Activated naive CD4-positive, alpha-beta T cell treated with anti-CD3 and anti-CD28 coated beads, Interleukin-2, amount 50 U/mL, for 72 hours (primary cell): ENCODE results near the gene CDK5R1. TPM values are rescaled to one million over a fixed set of nuclear protein-coding genes. Genes with fewer than 3 reads are reported as not detected.
"Not testable (repeated sequence)": the region's sequence is repeated elsewhere in the genome, so short reads cannot be mapped to it uniquely, and the experiment has no call there.

ENCODE experiments used
- ATAC-seq, 2 donors: fragments of 150-1000 bp; cut with Tn5 transposase; 2 replicates each; pipeline ENCODE4 v1.10.0; 2021; ENCODE audit warnings: mild to moderate bottlenecking in 2 of 2, moderate library complexity in 2 of 2
- DNase-seq, 2 donors: peaks; one replicate each; pipeline ENCODE4 v3.0.0; 2021 to 2022; ENCODE audit warnings: low spot score in 2 of 2
- H3K27ac Mint-ChIP-seq, 2 donors: one replicate each; pipeline ENCODE4 v1.8.0; 2022; ENCODE audit warnings: mild to moderate bottlenecking in 2 of 2, mixed read lengths in 2 of 2
- H3K36me3 Mint-ChIP-seq, 2 donors: one replicate each; pipeline ENCODE4 v1.8.0; 2022; ENCODE audit warnings: mixed read lengths in 2 of 2
- H3K9me3 Mint-ChIP-seq, 2 donors: one replicate each; pipeline ENCODE4 v1.8.0; 2022; ENCODE audit warnings: mixed read lengths in 2 of 2
- total RNA-seq, 2 donors: library from RNA; stranded (reverse); gene quantifications; one replicate each; pipeline ENCODE4 v1.2.3, GENCODE V29; 2022

CDK5R1 gene
- total RNA-seq, 2 donors from 2014 or later: 12.4 to 15.6 TPM

DNA sequence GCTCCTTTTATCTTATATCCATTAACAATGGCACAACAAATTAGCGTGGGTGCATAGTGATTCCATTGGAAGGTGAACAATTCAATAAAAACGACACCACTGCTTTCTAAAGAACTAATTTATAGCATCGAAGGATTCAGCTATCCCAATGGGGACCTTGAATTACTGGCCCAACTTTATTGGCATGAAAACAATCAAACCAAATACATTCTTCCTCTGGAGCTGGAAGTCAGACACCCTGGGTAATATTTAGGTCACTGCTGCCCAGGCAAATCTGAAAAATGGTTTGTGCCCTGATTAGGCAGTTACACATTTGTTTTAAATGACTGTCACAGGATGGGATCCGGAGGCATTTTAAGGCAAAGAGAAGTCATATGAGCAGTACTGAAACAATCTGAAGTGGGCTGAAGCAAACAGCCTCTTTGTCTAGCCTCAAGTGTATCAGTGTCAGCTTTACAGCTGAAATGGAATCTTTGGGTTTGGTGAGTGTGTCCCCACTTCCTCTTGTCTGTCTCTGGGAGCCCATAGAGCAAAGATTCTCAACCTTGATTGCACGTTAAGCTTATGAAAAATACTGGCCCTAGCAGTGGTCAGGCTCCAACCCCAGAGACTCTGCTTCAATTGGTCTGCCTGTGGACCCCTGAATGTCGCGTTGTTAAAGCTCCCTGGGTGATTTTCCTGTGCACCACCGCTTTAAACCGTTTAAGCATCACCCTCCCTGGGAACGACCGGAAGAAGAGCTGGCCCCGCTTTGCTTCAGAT, 30.3 kb downstream of the CDK5R1 start:
- H3K36me3 Mint-ChIP-seq: no peaks in the 10 kb centered on the region
- DNase-seq (no peak), ATAC-seq (peak; percentile 28 to 53)
- peak overlapping the region; percentile 70 to 87 for H3K27ac Mint-ChIP-seq
- H3K9me3 Mint-ChIP-seq: peaks cover 0 to under 1% of the 10 kb centered on the region in 2 donors

- H3K36me3 Mint-ChIP-seq: no peaks in the 10 kb centered on the region
These were observed 31.2 kb downstream of the CDK5R1 start for GRCh38 chr17:32517982-32518381.

GRCh38 chr17:32518646-32519227, 31.9 kb downstream of the CDK5R1 start:
- Mint-ChIP-seq H3K27ac (no peak overlapping the region), H3K9me3 (peaks cover 0 to 4% of the 10 kb centered on the region in 2 donors), H3K36me3 (no peaks in the 10 kb centered on the region)
- ATAC-seq (no peak), DNase-seq (no peak)

More at GRCh38 chr17:32517982-32518381, 31.2 kb downstream of the CDK5R1 start:
- DNase-seq (no peak), ATAC-seq (no peak)
- Mint-ChIP-seq H3K9me3 (peaks cover 0 to 4% of the 10 kb centered on the region in 2 donors), H3K27ac (no peak overlapping the region)

GRCh38 chr17:32519228-32520103, 32.7 kb downstream of the CDK5R1 start:
- Mint-ChIP-seq H3K36me3 (no peaks in the 10 kb centered on the region), H3K9me3 (peaks cover 0 to 4% of the 10 kb centered on the region in 2 donors), H3K27ac (peak overlapping the region; percentile 53 to 87)
- ATAC-seq (peak; percentile 4 to 14), DNase-seq (peak in 1 of 2 donors; percentile 61)

GRCh38 chr17:32520104-32520701, 33.4 kb downstream of the CDK5R1 start:
- Mint-ChIP-seq H3K27ac (peak overlapping the region; percentile 53 to 87), H3K9me3 (peaks cover 0 to 4% of the 10 kb centered on the region in 2 donors), H3K36me3 (peaks cover 0 to 3% of the 10 kb centered on the region in 2 donors)
- ATAC-seq: peak; percentile 6 to 64
- DNase-seq: peak; percentile 37 to 76

- peak overlapping the region in 1 of 2 donors; percentile 87 for H3K27ac Mint-ChIP-seq
- ATAC-seq: no peak
- H3K9me3 Mint-ChIP-seq: peaks cover 0 to 4% of the 10 kb centered on the region in 2 donors
- no peak for DNase-seq
- H3K36me3 Mint-ChIP-seq: peaks cover 0 to 5% of the 10 kb centered on the region in 2 donors
These were observed 34.1 kb downstream of the CDK5R1 start for GRCh38 chr17:32520737-32521404.

DNA sequence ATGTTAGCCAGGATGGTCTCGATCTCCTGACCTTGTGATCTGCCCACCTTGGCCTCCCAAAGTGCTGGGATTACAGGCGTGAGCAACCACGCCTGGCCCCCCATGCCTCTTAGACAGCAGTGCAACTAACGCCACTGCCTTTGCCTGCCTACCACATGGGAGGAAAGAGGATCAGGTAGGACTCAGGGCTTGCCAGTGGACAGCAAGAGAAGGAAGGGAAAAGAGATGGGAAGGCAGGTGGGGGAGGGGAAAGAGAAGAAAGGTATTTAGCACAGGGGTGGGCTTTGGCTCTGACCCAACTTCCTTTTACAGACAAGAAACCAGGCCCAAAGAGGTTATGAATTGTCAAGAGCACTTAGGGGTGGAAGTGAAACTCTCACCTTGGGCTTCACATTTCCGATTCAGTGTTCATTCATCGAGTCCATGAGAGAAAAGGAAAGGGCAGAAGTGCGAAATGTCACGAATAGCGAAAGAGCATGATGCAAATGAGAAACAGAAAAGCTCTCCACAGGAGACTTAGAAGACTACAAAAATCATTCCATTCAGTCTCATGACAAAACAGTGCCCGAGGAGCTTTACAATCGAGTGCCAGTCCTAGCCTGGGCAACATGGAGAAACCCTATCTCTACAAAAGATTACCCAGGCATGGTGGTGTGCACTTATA, 36.4 kb downstream of the CDK5R1 start:
- DNase-seq: peak in 1 of 2 donors; percentile 59
- peak; percentile 57 to 74 for ATAC-seq
- Mint-ChIP-seq H3K36me3 (peaks cover 0 to 18% of the 10 kb centered on the region in 2 donors), H3K9me3 (peaks cover 0 to 4% of the 10 kb centered on the region in 2 donors), H3K27ac (peak overlapping the region; percentile 98)

DNA sequence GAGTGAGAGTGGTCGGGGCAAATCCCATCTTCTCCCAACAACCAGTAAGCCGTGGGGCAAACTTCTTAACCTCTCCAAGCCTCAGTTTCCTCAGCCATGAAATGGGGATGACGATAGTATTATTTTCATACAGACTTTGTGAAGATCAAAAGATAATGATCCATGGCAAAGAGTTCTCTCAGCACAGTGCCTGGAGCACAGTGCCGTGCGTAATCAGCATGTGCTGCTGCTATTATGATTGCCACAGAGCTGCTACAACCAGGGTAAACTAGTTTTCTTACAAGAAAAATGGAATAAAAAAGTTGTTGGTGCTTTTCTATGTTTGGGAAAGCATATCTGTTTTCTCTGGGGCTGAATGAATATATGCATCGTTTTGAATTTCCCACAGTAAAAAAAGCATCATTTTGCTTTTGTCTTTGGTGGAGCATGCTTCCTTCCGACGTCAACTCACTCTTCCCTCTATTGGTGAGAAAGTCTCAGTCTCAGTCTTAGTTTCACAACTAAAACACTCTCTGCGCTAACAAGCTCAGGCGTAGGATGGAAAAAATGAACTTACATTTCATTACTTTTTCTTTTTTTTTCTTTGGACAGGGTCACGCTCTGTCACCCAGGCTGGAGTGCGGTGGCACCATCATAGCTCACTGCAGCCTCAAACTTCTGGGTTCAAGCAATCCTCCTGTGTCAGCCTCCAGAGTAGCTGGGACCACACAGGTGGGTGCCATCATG, 37.2 kb downstream of the CDK5R1 start:
- peaks cover 0 to 18% of the 10 kb centered on the region in 2 donors for H3K36me3 Mint-ChIP-seq
- peak in 1 of 2 donors; percentile 38 for DNase-seq
- peak overlapping the region; percentile 98 for H3K27ac Mint-ChIP-seq
- peak; percentile 53 to 74 for ATAC-seq
- H3K9me3 Mint-ChIP-seq: peaks cover 0 to 4% of the 10 kb centered on the region in 2 donors

- DNase-seq, ATAC-seq, H3K9me3 Mint-ChIP-seq: not testable (repeated sequence)
- Mint-ChIP-seq H3K27ac (peak overlapping the region; percentile 98), H3K36me3 (peaks cover 0 to 18% of the 10 kb centered on the region in 2 donors)
These were observed 37.7 kb downstream of the CDK5R1 start for GRCh38 chr17:32524553-32524880.

GRCh38 chr17:32525122-32525521, 38.3 kb downstream of the CDK5R1 start:
- DNase-seq (no peak), ATAC-seq (no peak)
- Mint-ChIP-seq H3K9me3 (peaks cover 0 to 4% of the 10 kb centered on the region in 2 donors), H3K36me3 (peaks cover 0 to 18% of the 10 kb centered on the region in 2 donors), H3K27ac (peak overlapping the region; percentile 44 to 98)

DNA sequence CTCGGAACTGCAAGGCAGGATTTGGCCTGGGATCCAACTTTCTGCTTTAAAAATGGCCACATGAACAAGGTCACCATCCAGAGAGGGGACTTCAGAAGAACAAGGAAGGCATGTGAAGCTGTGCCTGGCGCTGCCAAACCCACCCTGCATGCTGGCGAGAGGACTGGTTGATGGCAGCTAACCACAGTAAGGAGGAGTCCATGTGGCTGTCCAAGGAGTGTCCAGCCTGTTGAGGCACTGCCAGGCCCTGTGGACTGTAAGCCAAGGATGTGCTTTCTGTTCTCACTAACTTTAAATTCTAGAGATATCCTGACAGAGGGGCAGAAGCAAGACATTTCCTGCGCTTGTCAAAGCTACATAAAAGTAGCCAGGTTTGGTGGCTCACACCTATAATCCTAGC, 40.4 kb downstream of the CDK5R1 start:
- Mint-ChIP-seq H3K27ac (no peak overlapping the region), H3K9me3 (peaks cover 0 to 4% of the 10 kb centered on the region in 2 donors), H3K36me3 (peaks cover 0 to 18% of the 10 kb centered on the region in 2 donors)
- no peak for ATAC-seq
- DNase-seq: no peak

DNA sequence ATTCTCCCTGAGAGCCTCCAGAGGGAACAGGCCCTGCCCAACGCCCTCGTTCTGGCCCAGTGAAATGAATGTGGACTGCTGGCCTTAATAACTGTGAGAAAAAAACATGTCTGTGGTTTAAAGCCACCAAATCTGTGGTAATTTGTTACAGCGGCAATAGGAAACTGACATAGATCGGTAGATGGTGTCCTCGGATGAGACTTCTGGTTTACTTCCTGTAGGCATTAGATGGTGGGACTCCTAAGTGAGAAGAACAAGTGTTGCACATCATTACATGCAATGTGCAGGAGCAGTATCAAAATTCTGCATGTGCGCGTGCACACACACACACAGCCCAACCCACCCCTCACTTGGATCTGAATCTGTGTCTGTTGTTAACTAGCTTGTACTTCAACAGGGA, 42.0 kb downstream of the CDK5R1 start:
- ATAC-seq: no peak
- no peak for DNase-seq
- H3K27ac Mint-ChIP-seq: peak overlapping the region; percentile 23 to 62
- no peaks in the 10 kb centered on the region for H3K9me3 Mint-ChIP-seq
- H3K36me3 Mint-ChIP-seq: peaks cover 0 to 18% of the 10 kb centered on the region in 2 donors

DNA sequence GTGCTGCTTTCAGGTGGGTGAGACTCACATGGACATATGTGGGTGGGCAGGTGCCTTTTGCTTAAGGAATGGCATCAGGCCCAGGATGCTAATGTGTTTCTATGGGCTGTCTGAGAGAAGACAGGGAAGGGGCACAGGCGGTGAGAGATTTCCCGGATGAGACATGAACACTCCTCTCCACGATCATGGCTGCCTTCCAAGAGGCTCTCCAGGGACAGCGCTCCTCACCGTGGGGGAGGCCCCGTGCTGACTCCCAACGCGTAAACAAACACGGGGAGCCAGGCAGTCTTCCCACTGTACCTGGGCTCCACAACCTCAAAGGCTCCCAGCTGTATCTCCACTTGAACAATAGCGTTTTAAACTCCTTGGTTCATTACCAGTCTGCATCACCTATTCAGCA, 42.8 kb downstream of the CDK5R1 start:
- Mint-ChIP-seq H3K36me3 (peaks cover 0 to 18% of the 10 kb centered on the region in 2 donors), H3K27ac (no peak overlapping the region), H3K9me3 (no peaks in the 10 kb centered on the region)
- no peak for DNase-seq
- ATAC-seq: no peak

GRCh38 chr17:32533296-32533695, 46.5 kb downstream of the CDK5R1 start:
- DNase-seq (no peak), ATAC-seq (no peak)
- H3K36me3 Mint-ChIP-seq: no peaks in the 10 kb centered on the region
- H3K9me3 Mint-ChIP-seq: no peaks in the 10 kb centered on the region
- peak overlapping the region in 1 of 2 donors; percentile 2 for H3K27ac Mint-ChIP-seq
